Spleen (tissue), 11 donors: ENCODE measurements around the gene TGM4. TPM values are rescaled to one million over a fixed set of nuclear protein-coding genes. Genes with fewer than 3 reads are reported as not detected.

ENCODE experiments used
- DNase-seq: peaks from one replicate; pipeline ENCODE4 v3.0.0-alpha.2; 2020
- H3K27ac ChIP-seq, 8 donors: fragments of 200-600 bp; sonication (generic) in 7 of 8; 1 replicate in 4 of 8; 2 replicates in 4 of 8; pipeline versions ENCODE4 v1.5.0 to v1.8.0; 2016 to 2021; ENCODE audit warnings: inconsistent platforms in 4 of 8, mild to moderate bottlenecking in 4 of 8, moderate library complexity in 1 of 8
- H3K27me3 ChIP-seq, 7 donors: fragments of 200-600 bp; sonication (generic) in 6 of 7; replicated peaks in 1 of 7; 1 replicate in 4 of 7; 2 replicates in 3 of 7; pipeline versions ENCODE4 v1.5.0 to v1.8.0; 2016 to 2021; ENCODE audit warnings: inconsistent platforms in 3 of 7, mild to moderate bottlenecking in 1 of 7
- H3K36me3 ChIP-seq, 6 donors: fragments of 200-600 bp; sonication (generic) in 5 of 6; 1 replicate in 4 of 6; 2 replicates in 2 of 6; pipeline versions ENCODE4 v1.5.0 to v1.8.0; 2016 to 2021; ENCODE audit warnings: inconsistent platforms in 2 of 6
- H3K4me1 ChIP-seq, 6 donors: fragments of 200-600 bp; sonication (generic) in 5 of 6; 1 replicate in 3 of 6; 2 replicates in 3 of 6; pipeline versions ENCODE4 v1.5.0 to v1.8.0; 2016 to 2021; ENCODE audit warnings: inconsistent platforms in 3 of 6
- H3K4me3 ChIP-seq, 8 donors: fragments of 200-600 bp; sonication (generic) in 7 of 8; 1 replicate in 4 of 8; 2 replicates in 4 of 8; pipeline versions ENCODE4 v1.5.0 to v1.8.0; 2016 to 2021; ENCODE audit warnings: inconsistent platforms in 4 of 8, mild to moderate bottlenecking in 4 of 8, moderate library complexity in 2 of 8
- H3K9me3 ChIP-seq, 8 donors: fragments of 200-600 bp; sonication (generic) in 7 of 8; 1 replicate in 4 of 8; 2 replicates in 4 of 8; pipeline versions ENCODE4 v1.5.0 to v1.8.0; 2016 to 2021; ENCODE audit warnings: inconsistent platforms in 4 of 8
- POLR2A ChIP-seq, 3 donors: fragments of 450-650 bp; IDR thresholded peaks; one replicate each; pipeline ENCODE4 v1.5.1; 2017; ENCODE audit warnings: antibody characterized with exemption in 3 of 3, mild to moderate bottlenecking in 1 of 3
- POLR2AphosphoS5 ChIP-seq, 3 donors: sonication (generic); formaldehyde crosslinking; IDR thresholded peaks; one replicate each; pipeline ENCODE4 v1.5.1; 2017; ENCODE audit warnings: antibody characterized with exemption in 3 of 3
- WGBS, 5 donors: extraction: QIAGEN DNeasy Blood & Tissue Kit in 3 of 5; methylation state at CpG; one replicate each; pipeline versions ENCODE4 v1.1.5 to v1.1.7; 2013 to 2018; 5-methylcytosine and 5-hydroxymethylcytosine counted together
- intact Hi-C: fragments of 100-400 bp; cut with DNase I; formaldehyde crosslinking; loops from one replicate; pipeline ENCODE4 v1.15.0; 2023; ENCODE audit warnings: low total_unique reads
- polyA plus RNA-seq, 3 donors: library from polyadenylated mRNA; stranded (reverse); fragments of 200-250 nt; gene quantifications; one replicate each; pipeline ENCODE4 v1.2.1, GENCODE V29; 2013
- total RNA-seq, 7 donors: library from RNA; depleted of rRNA in 3 of 7; stranded (reverse); fragments of >200 nt in 3 of 7; fragmentation: NEBNext Ultra II Directional in 4 of 7; extraction: Animal tissue kit (Norgen Biotek cat#: 25700) in 4 of 7; gene quantifications; one replicate each; pipeline versions ENCODE4 v1.1.0 to v1.2.1, GENCODE V29; 2016 to 2021
- TF ChIP-seq, protein P1 (sequence below), 11 experiments: fragments of 200-600 bp in 7 of 11; fragments of 450-650 bp in 4 of 11; sonication (generic) in 4 of 11; IDR thresholded peaks in 8 of 11; conservative IDR thresholded peaks in 3 of 11; 1 replicate in 7 of 11; 2 replicates in 4 of 11; pipeline versions ENCODE4 v1.4.0 to v1.8.0; 2016 to 2021; ENCODE audit warnings: antibody characterized with exemption in 11 of 11, inconsistent platforms in 4 of 11, mild to moderate bottlenecking in 1 of 11
- donor health status: healthy with polysubstance abuse.
- donor health status: DM: no; HTN: no; CAD: no; lungs with moderate emphysema.
- donor health status: DM: no; HTN: no; CAD: no.
- donor health status: Bipolar disorder and iron deficiency.
- donor health status: healthy.
- donor health status: DM: no; HTN: no; CAD: no.
- donor health status: DM: yes; HTN: yes; CAD: no.

TGM4 gene
- total and polyA plus RNA-seq, 10 donors, result not detected

DNA sequence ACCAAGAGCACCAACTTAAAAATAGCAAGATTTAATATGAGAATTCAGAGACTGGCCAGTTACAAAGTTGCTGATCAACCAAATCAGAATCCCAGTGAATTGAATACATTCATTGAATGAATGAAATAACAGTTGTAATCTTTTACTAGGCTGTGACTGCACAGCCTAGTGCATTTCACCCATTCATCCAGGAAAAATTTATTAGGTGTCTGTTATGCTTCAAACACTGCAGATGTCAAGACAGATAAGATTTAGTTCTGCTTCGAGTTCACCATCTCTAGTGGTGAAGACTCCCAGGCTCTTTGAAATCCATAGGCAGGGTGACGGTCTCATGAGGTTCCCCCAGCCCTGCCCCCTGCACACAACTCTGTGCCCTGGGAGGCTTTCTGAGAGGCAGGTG is 28.9 kb downstream of the TGM4 start:
- DNase-seq, result no peak
- intact Hi-C loops, result no loop called here
- Histone ChIP-seq H3K9me3 (no peaks in the 10 kb centered on the region), H3K27me3 (peaks cover 0 to 30% (median 0%) of the 10 kb centered on the region in 7 donors), H3K36me3 (no peaks in the 10 kb centered on the region), H3K4me3 (no peak overlapping the region), H3K4me1 (no peaks in the 10 kb centered on the region), H3K27ac (no peak overlapping the region)
- WGBS, 5 donors, result 24 to 41% (median 39%) methylated on average over 2 of the region's 2 CpGs
- TF ChIP-seq POLR2AphosphoS5 (IDR thresholded peaks at IDR 0.05), result no peak
- no peak for TF ChIP-seq POLR2A (IDR thresholded peaks at IDR 0.05)
- TF ChIP-seq, protein P1, sequence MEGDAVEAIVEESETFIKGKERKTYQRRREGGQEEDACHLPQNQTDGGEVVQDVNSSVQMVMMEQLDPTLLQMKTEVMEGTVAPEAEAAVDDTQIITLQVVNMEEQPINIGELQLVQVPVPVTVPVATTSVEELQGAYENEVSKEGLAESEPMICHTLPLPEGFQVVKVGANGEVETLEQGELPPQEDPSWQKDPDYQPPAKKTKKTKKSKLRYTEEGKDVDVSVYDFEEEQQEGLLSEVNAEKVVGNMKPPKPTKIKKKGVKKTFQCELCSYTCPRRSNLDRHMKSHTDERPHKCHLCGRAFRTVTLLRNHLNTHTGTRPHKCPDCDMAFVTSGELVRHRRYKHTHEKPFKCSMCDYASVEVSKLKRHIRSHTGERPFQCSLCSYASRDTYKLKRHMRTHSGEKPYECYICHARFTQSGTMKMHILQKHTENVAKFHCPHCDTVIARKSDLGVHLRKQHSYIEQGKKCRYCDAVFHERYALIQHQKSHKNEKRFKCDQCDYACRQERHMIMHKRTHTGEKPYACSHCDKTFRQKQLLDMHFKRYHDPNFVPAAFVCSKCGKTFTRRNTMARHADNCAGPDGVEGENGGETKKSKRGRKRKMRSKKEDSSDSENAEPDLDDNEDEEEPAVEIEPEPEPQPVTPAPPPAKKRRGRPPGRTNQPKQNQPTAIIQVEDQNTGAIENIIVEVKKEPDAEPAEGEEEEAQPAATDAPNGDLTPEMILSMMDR (IDR thresholded peaks at IDR 0.05 in 8 of 11, conservative IDR thresholded peaks at IDR 0.05 in 3 of 11), result no peak

DNA sequence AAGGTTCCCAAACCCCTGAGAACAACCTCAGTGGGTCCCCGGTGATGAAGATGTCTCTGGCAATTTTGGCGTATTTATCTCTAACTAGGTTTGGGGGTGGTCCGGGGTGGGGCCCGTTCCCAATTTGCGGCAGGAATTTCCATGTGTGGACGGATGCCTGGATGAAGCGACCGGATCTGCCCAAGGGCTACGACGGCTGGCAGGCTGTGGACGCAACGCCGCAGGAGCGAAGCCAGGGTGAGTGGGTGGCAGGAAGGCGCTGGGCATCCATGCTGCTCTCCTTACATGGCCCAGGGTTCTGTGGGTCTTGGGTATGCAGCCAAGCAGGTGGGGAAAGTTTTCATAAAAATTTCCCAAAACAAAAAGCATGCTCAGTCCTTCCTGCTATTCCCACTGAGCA is 29.3 kb downstream of the TGM4 start:
- TF ChIP-seq, protein P1 (IDR thresholded peaks at IDR 0.05 in 8 of 11, conservative IDR thresholded peaks at IDR 0.05 in 3 of 11), result no peak
- TF ChIP-seq POLR2A (IDR thresholded peaks at IDR 0.05) (no peak), POLR2AphosphoS5 (IDR thresholded peaks at IDR 0.05) (no peak)
- peaks cover 0 to 28% (median 0%) of the 10 kb centered on the region in 7 donors for H3K27me3 ChIP-seq
- no peaks in the 10 kb centered on the region for H3K36me3 ChIP-seq
- DNase-seq, result no peak
- H3K4me3 ChIP-seq, result no peak overlapping the region
- WGBS, 5 donors, result 91 to 96% (median 93%) methylated on average over 15 of the region's 15 CpGs
- no peaks in the 10 kb centered on the region for H3K4me1 ChIP-seq
- H3K9me3 ChIP-seq, result no peaks in the 10 kb centered on the region
- no peak overlapping the region for H3K27ac ChIP-seq
- intact Hi-C loops, result no loop called here

DNA sequence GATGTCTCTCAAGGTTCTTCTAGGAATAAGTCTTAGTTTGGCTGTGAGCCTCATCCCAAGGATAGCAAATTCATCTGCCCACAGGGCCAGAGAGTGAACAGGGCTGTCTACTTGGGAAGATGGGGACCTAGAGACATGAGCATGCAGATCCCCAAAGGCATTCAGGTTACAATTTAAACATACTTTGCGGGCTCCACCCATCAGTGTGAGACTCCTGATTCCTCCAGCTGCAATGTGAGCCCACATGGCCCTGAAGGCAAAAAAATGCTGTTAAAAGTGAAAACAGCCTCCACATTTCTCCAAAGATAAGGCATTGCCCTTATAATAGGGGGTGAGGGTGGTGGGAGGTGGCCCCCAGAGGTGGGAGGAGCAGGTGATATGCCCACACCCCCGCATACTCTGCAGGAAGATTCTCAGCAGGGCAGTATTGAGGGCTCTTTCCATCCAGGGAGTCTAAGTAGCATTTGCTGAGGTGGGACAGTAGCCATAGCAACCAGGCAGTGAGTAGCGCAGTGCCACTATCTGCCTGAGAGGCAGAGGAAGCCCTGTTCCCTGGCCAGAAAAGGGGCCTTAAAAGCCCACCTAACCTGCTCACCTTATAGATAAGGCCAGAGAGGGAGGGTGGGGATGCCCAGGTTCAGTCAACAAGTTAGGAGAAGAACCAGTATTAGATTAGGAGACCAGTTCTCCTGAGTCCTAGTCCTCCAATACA is 31.2 kb downstream of the TGM4 start:
- peaks cover 0 to 5% (median 0%) of the 10 kb centered on the region in 8 donors for H3K9me3 ChIP-seq
- H3K27me3 ChIP-seq, result peaks cover 0 to 25% (median 0%) of the 10 kb centered on the region in 7 donors
- intact Hi-C loops, result no loop called here
- 67 to 92% (median 73%) methylated on average over 3 of the region's 3 CpGs for WGBS, 5 donors
- H3K4me1 ChIP-seq, result no peaks in the 10 kb centered on the region
- no peak for DNase-seq
- no peak overlapping the region for H3K27ac ChIP-seq
- TF ChIP-seq POLR2A (IDR thresholded peaks at IDR 0.05), result no peak
- TF ChIP-seq, protein P1 (IDR thresholded peaks at IDR 0.05 in 8 of 11, conservative IDR thresholded peaks at IDR 0.05 in 3 of 11), result no peak
- no peak for TF ChIP-seq POLR2AphosphoS5 (IDR thresholded peaks at IDR 0.05)
- H3K36me3 ChIP-seq, result no peaks in the 10 kb centered on the region
- H3K4me3 ChIP-seq, result no peak overlapping the region

DNA sequence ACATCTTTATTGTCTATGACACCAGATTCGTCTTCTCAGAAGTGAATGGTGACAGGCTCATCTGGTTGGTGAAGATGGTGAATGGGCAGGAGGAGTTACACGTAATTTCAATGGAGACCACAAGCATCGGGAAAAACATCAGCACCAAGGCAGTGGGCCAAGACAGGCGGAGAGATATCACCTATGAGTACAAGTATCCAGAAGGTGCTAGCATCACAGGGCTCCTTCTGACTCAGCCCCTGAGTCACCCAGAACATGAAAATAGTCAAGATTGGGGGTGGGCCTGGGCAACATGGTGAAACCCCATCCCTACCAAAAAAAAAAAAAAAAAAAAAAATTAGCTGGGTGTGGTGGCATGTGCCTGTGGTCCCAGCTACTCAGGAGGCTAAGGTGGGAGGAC is 32.6 kb downstream of the TGM4 start:
- TF ChIP-seq POLR2AphosphoS5 (IDR thresholded peaks at IDR 0.05), result no peak
- no peak for TF ChIP-seq POLR2A (IDR thresholded peaks at IDR 0.05)

More for the DNA sequence above, 32.6 kb downstream of the TGM4 start:
- Histone ChIP-seq H3K27ac (no peak overlapping the region), H3K4me3 (no peak overlapping the region), H3K27me3 (peaks cover 0 to 14% (median 0%) of the 10 kb centered on the region in 7 donors), H3K9me3 (peaks cover 0 to 5% (median 0%) of the 10 kb centered on the region in 8 donors), H3K36me3 (no peaks in the 10 kb centered on the region), H3K4me1 (no peaks in the 10 kb centered on the region)
- intact Hi-C loops, result no loop called here
- WGBS, 5 donors, result 59 to 92% (median 79%) methylated on average over 4 of the region's 4 CpGs
- DNase-seq, result no peak
